B cell (primary cell): ENCODE results near the gene GLIS2.

Experiments used
- CTCF ChIP-seq: fragments of 200-600 bp; IDR thresholded peaks from one replicate; pipeline ENCODE4 v1.8.0; 2022; ENCODE audit warnings: antibody characterized with exemption, mild to moderate bottlenecking
- EZH2 ChIP-seq: IDR thresholded peaks from 2 replicates; pipeline ENCODE4 v1.6.1; 2012; ENCODE audit warnings: borderline replicate concordance, low read depth, mild to moderate bottlenecking, moderate library complexity, low read length; ENCODE audit not compliant: insufficient read depth, poor library complexity, severe bottlenecking

GRCh38 chr16:4360538-4361021 lies 44.7 kb downstream of the GLIS2 start:
- TF ChIP-seq CTCF (no peak), EZH2 (no peak)
